ENCODE results near the gene NEURL4.

The NEURL4 gene

DNA sequence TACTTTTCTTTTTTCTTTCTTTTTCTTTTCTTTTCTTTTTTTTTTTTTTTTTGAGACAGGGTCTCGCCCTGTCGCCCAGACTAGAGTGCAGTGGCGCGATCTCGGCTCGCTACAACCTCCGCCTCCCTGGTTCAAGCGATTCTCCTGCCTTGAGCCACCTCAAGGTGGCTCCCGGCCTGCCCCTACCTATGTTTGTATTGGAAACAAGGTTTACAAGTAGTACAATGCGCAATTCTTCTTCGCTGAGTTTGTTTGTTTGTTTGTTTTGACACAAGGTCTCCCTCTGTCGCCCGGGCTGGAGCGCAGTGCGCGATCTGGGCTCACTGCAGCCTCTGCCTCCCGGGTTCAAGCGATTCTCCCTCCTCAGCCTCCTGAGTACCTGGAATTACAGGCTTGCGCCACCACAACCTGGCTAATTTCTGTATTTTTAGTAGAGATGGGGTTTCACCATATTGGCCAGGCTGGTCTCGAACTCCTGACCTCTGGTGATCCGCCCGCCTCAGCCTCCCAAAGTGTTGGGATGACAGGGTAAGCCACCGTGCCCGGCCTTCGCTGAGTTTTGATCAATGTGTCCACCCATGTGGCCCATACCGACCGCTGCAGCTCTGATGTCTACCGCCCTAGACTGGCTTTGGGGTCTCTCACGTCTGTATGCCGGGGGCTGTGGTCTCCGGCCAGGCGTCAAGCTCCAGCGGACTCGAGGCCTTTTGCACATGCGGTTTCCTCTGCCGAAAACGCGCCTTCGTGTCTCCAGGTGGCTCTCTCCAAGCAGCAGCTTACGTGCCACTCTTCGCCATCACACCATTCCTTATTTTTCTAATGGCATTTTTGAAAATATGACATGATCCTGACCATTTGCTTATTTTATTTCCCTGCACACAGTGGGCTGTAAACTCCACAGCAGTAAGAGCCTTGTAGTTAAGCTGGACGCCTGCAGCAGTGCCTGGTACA is 33.6 kb downstream of the NEURL4 start:
- no peak for DNase-seq

DNA sequence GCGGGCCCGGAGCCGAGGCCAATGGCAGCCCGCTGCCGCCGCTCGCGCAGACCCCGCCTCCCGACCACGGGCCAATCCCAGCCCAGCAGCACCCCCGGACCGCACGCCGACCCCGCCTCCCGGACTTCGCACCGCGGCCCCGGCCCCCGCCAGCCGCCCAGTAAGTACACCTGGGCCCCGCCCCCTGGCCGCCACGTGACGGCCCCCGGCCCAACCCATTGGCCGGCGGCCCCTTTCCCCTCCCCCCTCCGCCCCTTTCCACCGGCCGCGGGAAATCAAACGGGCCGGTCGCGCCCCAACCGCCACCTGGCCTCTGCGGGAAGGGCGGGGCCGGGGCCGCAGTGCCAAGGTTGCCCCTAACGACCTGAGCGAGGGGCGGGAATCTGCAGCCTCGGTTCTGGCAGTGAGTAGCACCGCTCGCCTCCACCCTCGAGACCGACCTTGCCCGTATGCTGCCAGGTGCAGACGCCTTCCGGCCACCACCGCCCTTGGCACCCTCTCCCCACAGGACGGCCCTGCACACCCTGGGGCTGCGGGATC is 34.5 kb downstream of the NEURL4 start, which contains the start of gene YBX2:
Gene YBX2 (minus strand): TSS at position 26 of the 540 bp plus-strand sequence. CDS start 139 bp downstream, outside the sequence.
- peak; percentile 82 for DNase-seq

DNA sequence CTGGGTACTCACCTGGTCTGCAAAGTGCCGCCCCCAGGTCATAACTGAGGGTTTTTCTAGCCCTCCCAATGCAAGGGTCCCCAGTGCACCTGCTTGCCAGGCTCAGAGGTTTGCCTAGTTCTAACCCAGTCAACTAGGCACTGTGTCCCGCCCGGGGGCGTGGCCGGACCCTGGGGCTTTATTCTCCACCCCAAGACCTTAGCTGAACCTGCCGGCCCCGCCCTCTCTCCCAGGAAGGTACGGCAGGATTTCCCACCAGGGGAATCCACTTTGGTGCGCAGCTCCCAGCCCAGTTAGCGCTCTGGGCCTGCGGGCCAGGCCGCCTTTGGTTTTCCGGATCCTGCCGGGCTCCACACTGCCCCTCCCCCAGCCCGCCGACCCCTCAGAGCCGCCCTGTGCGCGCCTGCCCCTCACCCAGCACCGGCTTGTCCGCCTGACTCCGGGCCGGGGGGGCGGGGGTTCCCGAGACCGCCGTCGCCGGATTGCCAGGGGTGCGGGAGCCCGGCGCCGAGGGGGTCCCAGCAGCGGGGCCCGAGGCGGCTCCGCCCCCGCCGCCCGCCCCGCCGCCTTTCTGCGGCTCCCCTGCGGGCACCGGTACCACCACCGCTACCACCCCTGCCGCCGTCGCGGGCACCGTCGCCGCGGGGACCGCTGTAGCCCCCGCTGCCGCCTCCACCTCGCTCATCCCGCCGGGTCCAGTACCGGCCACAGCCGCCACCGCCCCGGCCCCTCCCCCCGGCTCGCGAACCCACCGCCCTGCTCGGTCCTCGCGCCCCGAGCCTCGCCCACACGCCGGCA is 35.1 kb downstream of the NEURL4 start:
- peak; percentile 48 for DNase-seq

DNA sequence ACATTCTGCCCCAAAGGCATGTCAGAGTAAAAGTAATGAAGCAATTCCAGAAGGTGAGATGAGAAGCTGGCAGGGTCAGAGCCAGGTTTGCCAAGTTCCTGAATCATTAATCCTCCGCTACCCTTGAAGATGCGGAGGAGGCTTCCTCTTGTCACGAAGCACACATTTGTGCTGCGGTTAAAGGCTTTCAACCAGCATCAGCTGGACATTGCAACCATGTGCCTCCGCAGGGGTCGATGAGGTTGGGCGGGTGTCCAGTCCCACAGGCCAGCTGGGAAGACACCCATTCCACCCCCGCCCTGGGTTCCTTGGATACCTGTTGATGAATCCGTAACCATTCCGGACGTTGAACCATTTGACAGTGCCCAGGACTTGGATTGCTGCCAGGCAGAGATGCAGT is 36.0 kb downstream of the NEURL4 start:
- DNase-seq = no peak

DNA sequence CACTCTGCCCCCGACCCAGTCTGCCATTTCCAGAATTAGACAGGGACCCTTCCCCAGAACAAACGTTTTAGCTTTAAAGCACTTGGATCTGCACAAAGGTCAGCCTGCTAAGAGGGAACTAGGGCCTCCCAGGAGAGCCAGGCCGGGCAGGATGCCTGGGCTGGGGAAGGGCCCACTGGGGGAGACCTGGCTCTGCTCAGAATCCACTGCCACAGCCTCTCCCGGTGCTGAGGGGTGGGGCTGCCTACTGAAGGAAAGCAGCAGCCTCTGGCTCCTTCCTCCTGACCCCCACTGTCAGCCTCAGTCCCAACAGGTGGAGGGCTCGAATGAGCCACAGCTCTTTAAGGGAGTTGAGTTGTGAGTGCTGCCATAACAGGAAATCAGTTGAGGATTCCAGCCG is 36.4 kb downstream of the NEURL4 start:
- no peak for DNase-seq

DNA sequence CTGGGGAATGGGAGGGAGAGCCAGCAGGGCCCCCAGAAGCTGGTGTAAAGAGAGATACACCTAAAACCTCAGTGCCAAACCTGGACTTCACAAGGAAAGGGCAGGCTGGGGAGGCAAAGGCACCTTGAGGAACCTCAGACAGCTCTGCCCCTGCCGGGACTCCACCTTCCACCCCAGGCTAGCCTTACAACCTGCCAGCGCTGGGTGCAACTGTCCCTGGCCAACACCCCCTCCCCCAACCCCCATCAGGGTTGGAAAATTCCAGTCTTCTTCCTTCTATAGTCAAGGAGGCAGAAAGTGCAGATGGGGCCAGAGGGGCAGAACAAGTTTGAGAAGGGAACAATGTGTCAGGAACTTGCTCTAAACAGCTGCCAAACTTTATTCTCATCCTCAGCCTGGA is 36.9 kb downstream of the NEURL4 start:
- no peak for DNase-seq

DNA sequence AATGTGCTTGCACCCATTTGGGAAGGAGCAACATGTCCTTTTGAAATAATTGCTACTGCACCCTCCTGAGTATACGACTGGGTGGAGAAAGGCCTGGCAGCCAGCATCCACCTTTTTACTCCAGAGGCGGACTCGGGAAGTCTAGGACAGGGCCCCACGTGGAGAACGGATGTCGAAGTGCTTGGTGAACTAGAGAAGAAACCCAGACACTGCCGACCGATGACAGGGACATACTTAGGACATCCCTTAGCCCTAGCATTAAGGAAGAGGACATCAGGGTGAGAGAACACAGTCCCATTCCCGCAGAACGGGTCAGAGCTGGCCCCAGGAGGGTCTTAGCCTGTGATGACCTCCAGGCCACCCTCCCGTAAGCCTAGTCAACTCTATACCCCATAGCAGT is 38.5 kb downstream of the NEURL4 start:
- no peak for DNase-seq

DNA sequence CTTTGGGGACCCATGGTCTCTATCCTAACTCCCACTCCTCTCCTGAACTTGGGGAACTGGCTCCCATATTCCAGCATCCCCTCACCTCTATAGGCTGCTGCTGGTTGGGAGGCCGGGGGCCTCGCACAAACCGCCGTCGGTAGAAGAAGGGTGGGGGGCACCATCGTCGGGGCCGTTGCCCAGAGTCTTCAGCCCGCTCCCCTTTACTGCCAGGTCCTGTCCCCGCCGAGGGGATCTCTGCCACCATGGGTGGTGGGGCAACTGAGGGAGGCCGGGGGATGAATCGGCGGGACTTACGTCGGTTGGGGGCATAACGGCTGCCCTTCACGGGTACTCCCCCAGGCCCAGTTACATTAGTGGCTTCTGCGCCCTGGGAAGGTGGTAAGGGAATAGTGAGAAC is 39.0 kb downstream of the NEURL4 start:
- no peak for DNase-seq

DNA sequence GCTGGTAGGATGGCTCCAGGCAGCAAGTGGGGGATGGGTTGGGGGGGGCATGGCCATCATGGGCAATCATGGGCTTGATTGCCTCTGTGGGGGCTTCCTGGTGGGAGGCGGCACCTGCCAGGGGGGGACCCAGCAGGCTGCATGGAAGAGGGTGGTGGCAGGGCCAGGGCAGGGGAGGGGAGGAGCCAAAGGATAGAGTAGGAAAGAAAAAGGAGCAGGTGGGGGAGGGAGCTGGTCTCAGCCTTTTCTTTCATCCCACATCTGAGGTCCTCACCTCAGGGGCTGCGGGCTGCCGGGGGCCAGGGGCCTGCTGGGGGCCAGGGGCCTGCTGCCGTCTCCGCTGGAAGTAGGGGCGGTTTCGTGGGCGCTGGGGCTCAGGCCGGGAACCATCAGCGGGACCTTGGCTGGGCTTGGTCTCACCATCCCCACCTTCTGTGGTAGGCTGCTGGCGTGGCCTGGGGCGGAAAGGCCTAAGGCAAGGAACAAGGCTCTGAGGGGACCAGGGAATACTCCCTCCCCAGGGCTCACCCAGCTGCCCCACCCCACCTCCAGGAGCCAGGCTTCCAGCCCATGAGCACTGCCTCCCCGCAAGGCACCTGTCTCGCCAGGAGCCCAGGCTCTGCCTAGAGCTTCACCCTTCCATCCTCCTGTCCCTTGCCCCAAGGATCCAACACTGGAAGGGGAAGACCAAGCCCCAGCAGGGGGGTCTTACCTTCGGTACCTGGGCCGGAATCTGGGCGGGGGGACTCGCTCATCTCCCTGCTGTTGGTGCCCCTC is 39.7 kb downstream of the NEURL4 start:
- no peak for DNase-seq

DNA sequence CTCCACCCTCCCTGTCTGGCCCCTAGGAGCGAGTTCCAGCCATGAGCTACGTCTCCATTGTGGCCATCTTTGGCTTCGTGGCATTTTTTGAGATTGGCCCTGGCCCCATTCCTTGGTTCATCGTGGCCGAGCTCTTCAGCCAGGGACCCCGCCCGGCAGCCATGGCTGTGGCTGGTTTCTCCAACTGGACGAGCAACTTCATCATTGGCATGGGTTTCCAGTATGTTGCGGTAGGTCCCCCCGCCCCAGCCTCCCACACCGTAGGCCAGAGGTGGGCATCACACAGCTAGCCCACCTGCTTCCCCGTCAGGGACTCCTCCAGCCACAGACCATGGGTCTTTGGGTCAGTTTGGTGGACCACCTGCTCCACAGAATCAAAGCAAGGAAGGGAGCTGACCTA is 43.5 kb downstream of the NEURL4 start:
- DNase-seq = no peak

DNA sequence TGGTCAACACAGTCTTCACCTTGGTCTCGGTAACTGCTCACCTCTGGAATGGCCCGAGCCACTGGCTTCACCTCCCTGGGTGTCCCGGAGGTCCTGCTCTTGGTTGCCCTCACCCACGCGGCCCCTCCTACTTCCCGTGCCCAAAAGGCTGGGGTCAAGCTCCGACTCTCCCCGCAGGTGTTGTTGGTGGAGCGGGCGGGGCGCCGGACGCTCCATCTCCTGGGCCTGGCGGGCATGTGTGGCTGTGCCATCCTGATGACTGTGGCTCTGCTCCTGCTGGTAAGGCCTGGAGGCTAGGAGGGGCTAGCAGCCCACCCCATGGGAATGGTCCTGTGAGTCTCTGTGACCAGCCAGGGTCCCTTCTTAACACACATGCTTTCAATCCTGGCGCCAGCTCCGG is 44.2 kb downstream of the NEURL4 start:
- DNase-seq = no peak

DNA sequence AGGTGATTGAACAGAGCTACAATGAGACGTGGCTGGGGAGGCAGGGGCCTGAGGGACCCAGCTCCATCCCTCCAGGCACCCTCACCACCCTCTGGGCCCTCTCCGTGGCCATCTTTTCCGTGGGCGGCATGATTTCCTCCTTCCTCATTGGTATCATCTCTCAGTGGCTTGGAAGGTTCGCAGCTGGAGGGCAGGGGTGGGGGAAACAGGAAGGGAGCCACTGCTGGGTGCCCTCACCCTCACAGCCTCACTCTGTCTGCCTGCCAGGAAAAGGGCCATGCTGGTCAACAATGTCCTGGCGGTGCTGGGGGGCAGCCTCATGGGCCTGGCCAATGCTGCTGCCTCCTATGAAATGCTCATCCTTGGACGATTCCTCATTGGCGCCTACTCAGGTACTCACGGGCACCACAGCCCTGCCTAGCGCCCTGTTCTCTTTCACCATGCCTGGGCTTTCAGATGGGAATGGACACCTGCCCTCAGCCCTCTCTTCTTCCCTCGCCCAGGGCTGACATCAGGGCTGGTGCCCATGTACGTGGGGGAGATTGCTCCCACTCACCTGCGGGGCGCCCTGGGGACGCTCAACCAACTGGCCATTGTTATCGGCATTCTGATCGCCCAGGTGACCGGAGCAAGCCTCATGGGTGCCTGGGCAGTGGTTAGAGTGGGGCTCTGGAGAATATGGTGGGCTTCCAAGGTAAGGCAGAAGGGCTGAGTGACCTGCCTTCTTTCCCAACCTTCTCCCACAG is 45.5 kb downstream of the NEURL4 start:
- no peak for DNase-seq

DNA sequence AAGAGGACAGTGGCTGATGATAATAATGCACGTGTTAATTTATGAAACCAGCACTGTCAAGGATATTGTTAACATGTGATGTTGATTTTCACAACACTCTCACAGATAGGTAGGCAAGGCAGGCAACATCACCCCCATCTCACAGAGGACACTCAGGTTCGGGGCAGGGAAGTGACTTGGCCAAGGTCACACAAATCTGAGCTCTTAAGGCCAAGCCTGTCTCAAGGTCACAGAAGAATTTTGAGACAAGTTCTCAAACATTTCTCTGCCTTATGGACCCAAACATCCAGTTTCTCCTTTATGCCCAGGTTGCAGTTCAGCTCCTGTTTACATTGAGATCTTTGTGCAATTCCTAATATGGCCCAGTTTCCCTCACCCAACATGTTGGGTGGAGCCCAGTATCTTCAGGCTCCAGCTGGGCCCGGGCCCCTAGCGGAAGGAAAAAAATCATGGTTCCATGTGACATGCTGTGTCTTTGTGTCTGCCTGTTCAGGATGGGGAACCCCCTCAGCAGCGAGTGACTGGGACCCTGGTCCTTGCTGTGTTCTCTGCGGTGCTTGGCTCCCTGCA is 46.3 kb downstream of the NEURL4 start:
- DNase-seq = no peak

DNA sequence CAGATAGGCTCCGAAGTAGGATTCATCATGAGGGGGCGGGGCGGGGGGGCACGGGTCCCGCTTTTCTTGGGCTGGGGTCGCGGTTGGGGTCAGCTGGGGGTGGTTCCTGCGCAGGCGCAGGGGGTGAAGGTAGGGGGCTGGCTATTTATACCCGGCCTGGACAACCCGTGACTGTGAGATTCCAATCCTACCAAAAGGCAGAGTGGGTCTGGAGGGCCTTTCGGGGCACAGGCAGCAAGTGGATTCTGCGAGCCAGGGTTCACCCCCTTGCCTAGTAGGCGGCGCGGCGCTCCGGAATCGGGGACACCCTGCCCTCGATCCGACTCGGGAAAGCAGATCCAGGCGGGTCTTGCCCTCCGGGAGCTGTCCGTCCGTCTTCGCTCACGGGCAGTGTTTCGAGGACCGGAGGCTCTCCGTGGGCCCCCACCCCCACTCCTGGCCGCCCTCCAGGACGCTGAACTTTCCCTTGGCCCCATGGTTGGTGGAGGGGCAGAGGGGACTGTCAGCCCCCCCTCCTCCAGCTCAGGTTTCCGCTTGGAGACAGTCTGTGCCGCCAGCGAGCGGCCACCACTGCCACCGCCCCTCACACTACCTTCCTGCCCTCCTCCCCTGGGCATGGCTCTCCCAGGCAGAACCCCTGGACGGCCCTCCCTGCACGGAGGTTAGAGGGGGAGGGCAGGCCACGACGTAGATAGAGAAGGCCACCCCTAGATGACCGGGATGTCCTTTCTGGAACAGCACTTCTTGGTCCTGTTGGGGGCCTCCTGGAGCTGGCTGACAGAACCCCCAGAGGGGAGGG is 47.0 kb downstream of the NEURL4 start:
- peak; percentile 19 for DNase-seq

DNA sequence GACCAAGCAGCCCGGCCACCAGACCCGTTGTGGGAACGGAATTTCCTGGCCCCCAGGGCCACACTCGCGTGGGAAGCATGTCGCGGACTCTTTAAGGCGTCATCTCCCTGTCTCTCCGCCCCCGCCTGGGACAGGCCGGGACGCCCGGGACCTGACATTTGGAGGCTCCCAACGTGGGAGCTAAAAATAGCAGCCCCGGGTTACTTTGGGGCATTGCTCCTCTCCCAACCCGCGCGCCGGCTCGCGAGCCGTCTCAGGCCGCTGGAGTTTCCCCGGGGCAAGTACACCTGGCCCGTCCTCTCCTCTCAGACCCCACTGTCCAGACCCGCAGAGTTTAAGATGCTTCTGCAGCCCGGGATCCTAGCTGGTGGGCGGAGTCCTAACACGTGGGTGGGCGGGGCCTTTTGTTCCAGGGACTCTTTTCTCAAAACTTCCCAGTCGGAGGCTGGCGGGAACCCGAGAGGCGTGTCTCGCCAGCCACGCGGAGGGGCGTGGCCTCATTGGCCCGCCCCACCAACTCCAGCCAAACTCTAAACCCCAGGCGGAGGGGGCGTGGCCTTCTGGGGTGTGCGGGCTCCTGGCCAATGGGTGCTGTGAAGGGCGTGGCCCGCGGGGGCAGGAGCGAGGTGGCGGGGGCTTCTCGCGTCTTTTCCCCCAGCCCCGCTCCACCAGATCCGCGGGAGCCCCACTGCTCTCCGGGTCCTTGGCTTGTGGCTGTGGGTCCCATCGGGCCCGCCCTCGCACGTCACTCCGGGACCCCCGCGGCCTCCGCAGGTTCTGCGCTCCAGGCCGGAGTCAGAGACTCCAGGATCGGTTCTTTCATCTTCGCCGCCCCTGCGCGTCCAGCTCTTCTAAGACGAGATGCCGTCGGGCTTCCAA is 47.8 kb downstream of the NEURL4 start, which contains the start of gene SLC2A4:
Gene SLC2A4 (plus strand): TSS at position 645 of the 879 bp plus-strand sequence. CDS start 217 bp downstream, at position 862.
- peak; percentile 90 for DNase-seq

DNA sequence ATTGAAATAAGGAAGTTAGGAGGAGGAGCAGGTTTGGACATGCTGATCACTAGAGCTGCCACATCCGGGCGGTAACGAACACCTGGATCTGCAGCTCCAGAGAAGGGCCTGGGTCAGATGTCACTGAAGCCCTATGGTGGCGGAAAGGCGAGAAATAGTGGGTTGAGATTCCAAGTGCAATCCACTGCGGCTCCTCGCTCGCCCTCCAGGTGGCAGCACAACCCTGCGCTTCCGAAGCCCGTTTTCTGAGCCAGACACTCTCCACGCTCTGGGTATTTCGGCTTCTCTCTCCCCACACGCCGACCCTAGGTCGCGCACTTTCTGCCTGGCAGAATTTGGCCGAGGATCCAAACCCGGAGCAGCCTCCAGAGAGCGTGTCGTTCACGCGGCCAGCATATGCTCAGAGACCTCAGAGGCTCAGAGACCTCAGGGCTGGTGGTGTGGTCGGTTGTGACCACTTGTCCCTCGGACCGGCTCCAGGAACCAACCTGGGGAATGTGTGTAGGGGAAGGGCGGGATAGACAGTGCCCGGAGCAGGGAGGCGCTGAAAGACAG is 48.5 kb downstream of the NEURL4 start:
- DNase-seq = peak; percentile 86

DNA sequence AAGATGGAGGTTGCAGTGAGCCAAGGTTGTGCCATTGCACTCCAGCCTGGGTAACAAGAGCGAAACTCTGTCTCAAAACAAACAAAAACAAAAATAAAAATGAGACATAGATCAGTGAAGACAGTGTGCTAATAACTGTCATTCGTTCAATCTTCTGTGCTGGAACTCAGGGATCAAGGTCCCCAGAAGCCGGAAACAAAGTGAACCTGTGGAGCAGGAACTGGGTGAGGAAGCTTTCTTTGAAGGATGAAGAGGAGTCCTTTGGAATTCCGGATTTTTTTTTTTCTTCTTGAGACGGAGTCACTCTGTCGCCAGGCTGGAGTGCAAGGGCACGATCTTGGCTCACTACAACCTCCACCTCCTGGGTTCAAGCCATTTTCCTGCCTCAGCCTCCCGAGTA is 49.7 kb downstream of the NEURL4 start:
- DNase-seq = no peak

DNA sequence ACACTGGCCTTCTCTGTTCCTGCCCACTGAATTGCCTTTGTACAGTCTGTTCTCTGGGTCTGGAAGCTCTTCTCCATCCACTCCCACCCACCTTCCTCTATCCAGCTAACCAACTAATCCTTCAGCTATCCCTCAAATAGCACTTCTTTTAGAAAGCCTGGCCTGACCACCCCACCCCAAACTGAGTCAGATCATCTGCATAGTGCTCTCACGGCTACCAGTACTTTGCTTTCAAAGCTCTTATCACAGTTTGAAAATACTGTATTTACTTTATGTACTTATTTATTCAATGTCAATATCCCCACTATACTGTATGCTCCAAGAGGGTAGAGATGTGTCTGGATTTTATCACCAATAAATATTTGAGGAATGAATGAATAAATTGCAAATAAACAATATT is 62.4 kb downstream of the NEURL4 start:
- DNase-seq = no peak
